ENCODE measurements around the gene TMEM9. TPM values are rescaled to one million over a fixed set of nuclear protein-coding genes. Genes with fewer than 3 reads are reported as not detected.
"Not testable (repeated sequence)": the region's sequence is repeated elsewhere in the genome, so short reads cannot be mapped to it uniquely, and the experiment has no call there.

The TMEM9 gene
- total RNA-seq, 4 donors from 2014 or later, result 88.9 to 190 (median 133) TPM

- DNase-seq, result no peak
- no peaks in the 10 kb centered on the region for H3K36me3 ChIP-seq
- intact Hi-C loops (cut with DNase I), result no loop called here
These were observed 13.0 kb upstream of the TMEM9 start for GRCh38 chr1:201167041-201167991.

GRCh38 chr1:201164645-201165044 lies 10.4 kb upstream of the TMEM9 start:
- Histone ChIP-seq H3K27me3 (no peaks in the 10 kb centered on the region), H3K27ac (no peak overlapping the region), H3K36me3 (no peaks in the 10 kb centered on the region), H3K9me3 (no peaks in the 10 kb centered on the region), H3K4me1 (no peaks in the 10 kb centered on the region), H3K4me3 (replicated peaks in 1 of 3) (no peak overlapping the region)
- intact Hi-C loops (cut with DNase I), result no loop called here
- 67 to 81% methylated on average over 7 of the region's 7 CpGs for WGBS, 2 donors
- TF ChIP-seq POLR2A (IDR thresholded peaks at IDR 0.05) (no peak), CTCF (IDR thresholded peaks at IDR 0.05) (no peak)
- no peak for DNase-seq

More at GRCh38 chr1:201167041-201167991, 13.0 kb upstream of the TMEM9 start:
- Histone ChIP-seq H3K9me3 (no peaks in the 10 kb centered on the region), H3K27me3 (no peaks in the 10 kb centered on the region), H3K4me3 (replicated peaks in 1 of 3) (no peak overlapping the region), H3K27ac (no peak overlapping the region), H3K4me1 (peaks cover 0 to 12% of the 10 kb centered on the region in 2 donors)
- TF ChIP-seq POLR2A (IDR thresholded peaks at IDR 0.05), result no peak
- TF ChIP-seq CTCF (IDR thresholded peaks at IDR 0.05), result no peak
- 71 to 72% methylated on average over 13 of the region's 13 CpGs for WGBS, 2 donors

- no peak overlapping the region for H3K27ac ChIP-seq
- 41 to 44% methylated on average over 4 of the region's 4 CpGs for WGBS, 2 donors
- H3K9me3 ChIP-seq, result no peaks in the 10 kb centered on the region
- no peaks in the 10 kb centered on the region for H3K27me3 ChIP-seq
- H3K4me1 ChIP-seq, result peaks cover 0 to 6% of the 10 kb centered on the region in 2 donors
- DNase-seq, result no peak
- no peaks in the 10 kb centered on the region for H3K36me3 ChIP-seq
- TF ChIP-seq CTCF (IDR thresholded peaks at IDR 0.05), result no peak
- no peak for TF ChIP-seq POLR2A (IDR thresholded peaks at IDR 0.05)
- intact Hi-C loops (cut with DNase I), result no loop called here
- no peak overlapping the region for H3K4me3 ChIP-seq (replicated peaks in 1 of 3)
These were observed 9.4 kb upstream of the TMEM9 start for GRCh38 chr1:201163707-201164106.

- DNase-seq; H3K27me3 ChIP-seq; H3K27ac ChIP-seq; H3K36me3 ChIP-seq; H3K4me1 ChIP-seq; H3K9me3 ChIP-seq; intact Hi-C loops (cut with DNase I); H3K4me3 ChIP-seq (replicated peaks in 1 of 3): not testable (repeated sequence)
- 86 to 93% methylated on average over 8 of the region's 8 CpGs for WGBS, 2 donors
These were observed 8.8 kb upstream of the TMEM9 start for GRCh38 chr1:201163036-201163435.

- Histone ChIP-seq H3K4me3 (replicated peaks in 1 of 3) (no peak overlapping the region), H3K4me1 (peaks cover 10 to 18% of the 10 kb centered on the region in 2 donors), H3K36me3 (no peaks in the 10 kb centered on the region), H3K27me3 (no peaks in the 10 kb centered on the region), H3K9me3 (no peaks in the 10 kb centered on the region), H3K27ac (no peak overlapping the region)
- intact Hi-C loops (cut with DNase I), result no loop called here
- 97 to 98% methylated on average over 2 of the region's 2 CpGs for WGBS, 2 donors
- no peak for TF ChIP-seq CTCF (IDR thresholded peaks at IDR 0.05)
- DNase-seq, result no peak
These were observed 3.7 kb upstream of the TMEM9 start for GRCh38 chr1:201157949-201158348.
